Placental epithelial cell (primary cell): ENCODE data around the gene TRIM31. TPM values are rescaled to one million over a fixed set of nuclear protein-coding genes. Genes with fewer than 3 reads are reported as not detected.

Experiments used
- small RNA-seq: library from RNA; depleted of rRNA; stranded (forward); fragments of <200 nt; gene quantifications from one replicate; pipeline ENCODE3, GENCODE V24; 2012
- total RNA-seq: library from RNA; depleted of rRNA; stranded (reverse); fragments of >200 nt; gene quantifications from 2 replicates; pipeline ENCODE4 v1.2.3, GENCODE V29; 2012

Gene TRIM31, protein sequence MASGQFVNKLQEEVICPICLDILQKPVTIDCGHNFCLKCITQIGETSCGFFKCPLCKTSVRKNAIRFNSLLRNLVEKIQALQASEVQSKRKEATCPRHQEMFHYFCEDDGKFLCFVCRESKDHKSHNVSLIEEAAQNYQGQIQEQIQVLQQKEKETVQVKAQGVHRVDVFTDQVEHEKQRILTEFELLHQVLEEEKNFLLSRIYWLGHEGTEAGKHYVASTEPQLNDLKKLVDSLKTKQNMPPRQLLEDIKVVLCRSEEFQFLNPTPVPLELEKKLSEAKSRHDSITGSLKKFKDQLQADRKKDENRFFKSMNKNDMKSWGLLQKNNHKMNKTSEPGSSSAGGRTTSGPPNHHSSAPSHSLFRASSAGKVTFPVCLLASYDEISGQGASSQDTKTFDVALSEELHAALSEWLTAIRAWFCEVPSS
- total RNA-seq, result under 0.01 and 0.11 TPM in 2 replicates

DNA sequence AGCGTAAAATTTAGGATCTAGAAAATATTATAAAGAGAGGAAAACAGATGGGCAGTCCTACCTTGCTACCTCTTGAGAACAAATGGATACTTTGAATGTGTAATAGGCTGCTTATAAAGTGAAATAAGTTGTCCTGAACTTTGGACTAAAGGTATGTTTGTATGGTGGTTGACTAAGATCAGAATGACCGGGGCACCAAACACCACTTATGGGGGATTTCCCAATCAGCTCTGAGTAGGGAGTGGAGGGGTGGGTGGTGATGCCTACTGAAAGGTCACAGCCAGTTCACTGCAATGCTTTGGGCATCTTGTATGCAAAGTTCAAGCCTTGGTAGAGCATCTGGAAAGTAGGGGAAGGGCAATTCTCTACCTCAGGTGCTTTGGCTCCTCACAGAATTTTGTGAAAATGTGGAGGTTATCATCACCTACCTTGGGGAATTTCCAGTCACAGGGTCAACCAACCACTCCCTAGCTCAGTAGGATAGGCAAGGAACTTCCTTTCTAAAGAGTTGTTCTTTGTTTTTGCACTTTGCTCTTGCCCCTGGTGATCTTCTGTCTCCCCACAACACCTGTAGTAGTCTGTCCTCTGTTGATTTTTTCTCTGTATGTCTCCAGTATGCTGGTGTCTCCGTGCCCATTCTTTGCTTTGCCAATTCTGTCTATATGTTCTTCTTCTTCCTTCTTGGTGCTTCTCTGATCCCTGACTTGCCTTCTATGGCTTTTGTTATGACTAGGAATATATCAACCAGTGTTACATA, at the start of gene TRIM31:
TSS of gene TRIM31 (minus strand) at position 88 of the 757 bp plus-strand sequence. CDS start 285 bp downstream, outside the sequence.

DNA sequence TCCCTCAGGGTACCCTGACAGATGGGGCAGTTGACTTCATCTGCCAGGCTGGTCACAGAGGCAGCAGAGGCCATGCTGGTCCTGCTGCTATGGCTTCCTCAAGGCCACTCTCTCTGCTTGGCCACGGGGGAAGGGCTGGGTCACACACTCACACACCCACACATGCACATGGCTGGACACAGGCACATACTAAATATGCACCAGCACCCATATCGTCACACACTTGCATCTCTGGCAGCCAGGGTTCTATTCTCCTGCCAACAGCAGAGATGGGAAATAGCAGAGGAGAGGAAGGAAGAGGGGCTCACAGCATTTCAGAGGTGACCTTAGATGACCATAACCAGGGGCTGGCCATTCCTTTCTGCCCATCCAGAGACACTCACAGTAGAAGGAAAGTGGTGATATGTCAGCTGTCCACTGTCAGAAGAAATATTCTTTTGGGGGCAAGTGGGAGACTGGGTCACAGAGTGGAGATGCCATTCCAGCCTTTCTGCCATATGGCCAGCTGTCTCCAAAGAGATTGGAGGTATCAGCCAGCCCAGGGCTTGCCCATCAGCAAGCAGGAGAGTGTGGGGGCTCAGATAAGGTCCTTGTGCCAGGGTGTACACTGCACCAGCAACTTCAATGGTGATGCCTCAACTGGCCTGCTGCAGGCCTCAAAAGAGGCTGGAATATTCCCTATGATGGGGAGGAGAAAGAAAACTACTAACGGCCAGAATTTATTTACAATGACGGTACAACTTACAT, 48.1 kb upstream of the TRIM31 start, which contains the start of gene TRIM10:
TSS of gene TRIM10 (minus strand) at position 427 of the 747 bp plus-strand sequence. CDS start at position 74, 353 bp downstream.

DNA sequence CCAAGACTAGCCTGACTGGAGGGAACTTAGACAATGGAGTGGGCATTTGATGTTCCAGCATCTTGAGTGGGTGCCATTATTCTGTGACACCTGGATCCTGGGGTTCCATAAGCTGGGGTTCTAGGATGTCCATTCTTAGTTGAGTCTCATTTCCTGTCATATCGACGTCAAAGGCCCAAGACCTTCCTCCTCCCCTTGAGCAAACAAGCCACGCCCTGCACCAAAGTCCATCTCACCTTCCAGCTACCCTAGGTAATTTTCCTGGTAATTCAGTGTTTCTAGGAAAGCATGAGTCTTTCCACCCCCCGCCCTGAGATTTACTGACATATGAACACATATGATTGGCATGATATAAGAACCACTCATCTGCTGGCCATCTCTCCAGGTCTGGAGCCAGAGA, 22.9 kb upstream of the TRIM31 start, which contains the start of gene TRIM40:
TSS of gene TRIM40 (plus strand) at position 384 of the 400 bp plus-strand sequence. CDS start 897 bp downstream, outside the sequence.

DNA sequence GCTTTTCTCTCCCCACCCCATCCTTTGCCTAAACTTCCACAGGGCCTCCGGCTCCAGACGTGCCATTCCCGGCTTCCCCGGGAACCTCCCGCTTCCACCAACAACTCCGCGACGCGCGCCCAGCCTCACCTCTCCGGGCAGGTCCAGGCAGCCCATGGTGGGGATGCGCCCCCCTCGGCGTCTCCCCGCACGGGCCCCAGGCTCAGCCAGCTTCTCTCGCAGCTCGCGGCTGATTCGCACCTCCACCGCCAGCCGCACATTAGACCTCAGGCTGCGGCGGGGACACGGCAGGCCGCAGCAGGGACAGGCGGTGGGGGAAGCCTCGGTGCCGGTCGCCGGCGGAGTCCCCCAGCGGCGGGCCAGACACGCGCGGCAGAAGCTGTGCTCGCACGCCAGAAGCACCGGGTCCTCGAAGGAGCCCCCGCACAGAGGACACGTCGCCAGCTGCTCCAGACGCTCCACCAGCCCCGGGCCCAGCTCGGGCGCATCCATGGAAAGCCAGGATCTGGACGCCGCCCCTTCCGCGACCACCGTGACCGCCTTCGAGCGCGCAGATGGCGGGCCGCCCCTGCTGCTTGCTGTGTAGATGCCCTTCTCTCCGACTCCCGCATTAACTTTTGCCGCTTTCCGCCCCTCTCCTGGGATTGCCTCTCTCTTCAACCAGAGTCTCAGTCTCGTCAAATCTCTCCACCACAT, 37.6 kb downstream of the TRIM31 start, which contains the start of gene RNF39:
TSS of gene RNF39 (minus strand) at position 676 of the 696 bp plus-strand sequence. CDS start at position 492, 184 bp downstream.

DNA sequence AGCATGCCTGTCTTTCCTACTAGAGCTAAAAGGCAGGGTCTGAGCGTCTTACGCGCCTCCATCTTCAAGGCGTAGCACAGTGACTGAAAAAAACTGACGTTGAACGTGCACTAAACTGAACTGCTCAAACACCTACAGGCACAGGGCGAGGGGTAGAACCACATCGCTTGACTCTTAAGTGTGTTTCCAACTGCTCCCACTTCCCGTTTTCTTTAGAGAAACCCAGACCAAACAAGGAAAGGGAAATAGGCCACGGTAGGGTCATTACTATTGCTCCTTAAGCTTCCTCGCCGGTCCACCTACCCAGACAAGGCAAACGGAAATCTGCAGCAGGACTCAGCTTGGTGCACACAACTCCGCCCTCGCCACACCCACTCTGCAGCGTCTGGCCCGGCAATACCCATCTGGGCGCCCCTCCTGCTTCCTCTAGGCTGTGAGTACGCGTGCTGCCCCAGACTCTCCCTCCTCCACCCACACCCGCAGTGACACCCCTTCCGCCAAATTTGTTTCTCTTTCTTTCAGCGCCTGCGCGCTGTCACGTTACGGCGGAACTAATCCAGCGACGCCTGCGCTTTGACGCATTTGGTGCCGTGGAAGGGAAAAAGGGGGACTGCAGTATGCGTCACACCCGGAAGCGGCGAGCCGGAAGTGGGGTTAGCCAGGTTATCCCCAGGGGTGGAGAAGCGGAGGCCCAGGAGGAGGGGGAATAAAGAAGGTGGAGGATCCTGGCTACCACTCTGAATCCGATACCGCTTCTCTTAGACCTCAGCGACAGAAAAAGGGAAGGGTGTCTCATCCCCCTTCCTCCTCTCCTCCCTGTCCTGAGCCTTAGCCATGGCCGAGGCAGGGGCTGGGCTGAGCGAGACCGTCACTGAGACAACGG, 46.1 kb downstream of the TRIM31 start, which contains the start of gene PPP1R11:
TSS of gene PPP1R11 (plus strand) at position 622 of the 883 bp plus-strand sequence. CDS start at position 835, 213 bp downstream.

DNA sequence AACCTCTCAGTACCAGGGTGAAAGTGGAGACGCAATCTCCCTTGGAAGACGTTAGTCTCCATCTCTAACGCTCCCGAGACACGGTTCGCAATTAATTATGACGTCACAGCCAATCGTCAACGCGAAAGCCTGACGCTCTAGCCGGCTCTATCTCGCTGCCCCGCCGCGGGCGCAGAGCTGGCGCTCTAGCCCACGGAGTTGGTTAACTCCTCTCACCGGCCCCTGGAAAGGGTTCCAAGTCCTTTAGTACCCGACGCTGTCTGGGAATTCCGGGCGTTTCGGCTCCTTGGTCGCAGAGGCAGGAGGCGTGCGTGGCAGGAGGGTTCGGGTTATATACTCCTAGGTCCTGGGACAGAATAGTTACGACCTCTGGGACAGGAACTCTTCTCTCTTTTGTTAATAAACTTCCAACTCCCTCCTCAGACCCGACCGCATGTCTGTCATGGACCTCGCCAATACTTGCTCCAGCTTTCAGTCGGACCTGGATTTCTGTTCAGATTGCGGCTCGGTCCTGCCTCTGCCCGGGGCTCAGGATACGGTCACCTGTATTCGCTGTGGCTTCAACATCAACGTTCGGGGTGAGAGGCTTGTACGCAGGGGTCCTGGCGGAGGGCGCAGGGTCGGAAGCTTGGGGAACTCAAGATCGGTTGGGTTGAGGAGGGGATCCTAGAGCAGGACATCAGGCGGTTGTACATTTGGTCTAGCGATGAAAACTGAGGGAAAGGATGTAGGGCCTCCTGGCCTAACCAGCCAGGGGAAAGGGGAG, 51.6 kb downstream of the TRIM31 start, which contains the start of gene POLR1H:
TSS of gene POLR1H (plus strand) at position 174 of the 766 bp plus-strand sequence. CDS start at position 434, 260 bp downstream.

Small RNAs within 50 kb of the gene (small RNA-seq; reads per million reads assigned to genes)
- gene RF00554 (not detected), gene RF02219 (not detected), gene RF02220 (not detected)

Other genes with a start within 250 kb of the TRIM31 start
- 122 and 177 TPM in 2 replicates for gene HLA-A, start 170.6 kb downstream of the TRIM31 start, total RNA-seq
- gene POLR1H, start 51.8 kb downstream of the TRIM31 start, total RNA-seq, result 21.6 and 23.9 TPM in 2 replicates
- 31.4 and 49.2 TPM in 2 replicates for gene PPP1R11, start 45.9 kb downstream of the TRIM31 start, total RNA-seq
- 0.65 and 1.2 TPM in 2 replicates for gene RNF39, start 37.3 kb downstream of the TRIM31 start, total RNA-seq
- not detected in 2 replicates for gene TRIM40, start 23.1 kb upstream of the TRIM31 start, total RNA-seq
- not detected in 2 replicates for gene TRIM10, start 48.1 kb upstream of the TRIM31 start, total RNA-seq
- not detected in 2 replicates for gene TRIM15, start 50.5 kb upstream of the TRIM31 start, total RNA-seq
- gene TRIM26, start 100.3 kb upstream of the TRIM31 start, total RNA-seq, result 36.1 and 48.0 TPM in 2 replicates
- 14.9 and 18.0 TPM in 2 replicates for gene TRIM39, start 213.8 kb upstream of the TRIM31 start, total RNA-seq
- gene RPP21, start 232.1 kb upstream of the TRIM31 start, total RNA-seq, result 19.2 and 47.5 TPM in 2 replicates